ENCODE data around the gene PREX1.

DNA sequence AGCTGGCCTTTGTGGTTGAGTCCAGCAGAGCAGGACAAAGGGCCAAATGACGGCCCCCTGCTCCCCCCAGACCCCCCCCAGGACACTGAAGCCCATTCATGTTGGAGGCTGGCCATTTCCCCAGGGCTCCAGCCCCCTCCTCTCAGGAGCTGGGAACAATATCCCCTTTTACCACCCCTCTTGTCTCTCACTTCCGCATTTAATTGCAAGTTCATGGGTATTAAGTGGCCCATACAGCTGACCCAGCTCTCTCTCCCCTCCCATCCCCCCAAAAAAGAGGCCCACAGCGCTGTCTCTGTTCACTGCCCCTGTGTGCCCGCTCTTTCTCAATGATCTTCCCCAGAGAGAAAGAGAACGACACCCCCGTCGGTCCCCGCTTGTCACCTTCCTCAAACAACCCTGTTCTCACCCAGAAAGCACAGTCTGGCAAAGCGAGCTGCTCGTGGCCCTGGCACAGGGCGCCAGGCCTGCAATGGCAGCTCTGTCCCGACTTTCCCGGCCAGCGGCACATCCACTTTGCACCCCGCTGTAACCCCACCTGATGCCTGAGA lies 30.4 kb downstream of the PREX1 start:
- TF ChIP-seq, protein P1, sequence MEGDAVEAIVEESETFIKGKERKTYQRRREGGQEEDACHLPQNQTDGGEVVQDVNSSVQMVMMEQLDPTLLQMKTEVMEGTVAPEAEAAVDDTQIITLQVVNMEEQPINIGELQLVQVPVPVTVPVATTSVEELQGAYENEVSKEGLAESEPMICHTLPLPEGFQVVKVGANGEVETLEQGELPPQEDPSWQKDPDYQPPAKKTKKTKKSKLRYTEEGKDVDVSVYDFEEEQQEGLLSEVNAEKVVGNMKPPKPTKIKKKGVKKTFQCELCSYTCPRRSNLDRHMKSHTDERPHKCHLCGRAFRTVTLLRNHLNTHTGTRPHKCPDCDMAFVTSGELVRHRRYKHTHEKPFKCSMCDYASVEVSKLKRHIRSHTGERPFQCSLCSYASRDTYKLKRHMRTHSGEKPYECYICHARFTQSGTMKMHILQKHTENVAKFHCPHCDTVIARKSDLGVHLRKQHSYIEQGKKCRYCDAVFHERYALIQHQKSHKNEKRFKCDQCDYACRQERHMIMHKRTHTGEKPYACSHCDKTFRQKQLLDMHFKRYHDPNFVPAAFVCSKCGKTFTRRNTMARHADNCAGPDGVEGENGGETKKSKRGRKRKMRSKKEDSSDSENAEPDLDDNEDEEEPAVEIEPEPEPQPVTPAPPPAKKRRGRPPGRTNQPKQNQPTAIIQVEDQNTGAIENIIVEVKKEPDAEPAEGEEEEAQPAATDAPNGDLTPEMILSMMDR (IDR thresholded peaks at IDR 0.05): no peak
- no peak for TF ChIP-seq POLR2A (IDR thresholded peaks at IDR 0.05)
